BE2C (cell line): Measurements from ENCODE around the gene LIX1.

Source experiments
- DNase-seq: peaks from one replicate; pipeline ENCODE4 v3.0.0-alpha.2; 2020
- H3K27me3 ChIP-seq: fragments of 250-450 bp; sonication (Bioruptor Pico); 2 replicates; pipeline ENCODE4 v1.5.1; 2020; ENCODE audit warnings: mild to moderate bottlenecking
- H3K36me3 ChIP-seq: fragments of 250-450 bp; sonication (Bioruptor Pico); 2 replicates; pipeline ENCODE4 v1.5.1; 2020; ENCODE audit warnings: mild to moderate bottlenecking
- H3K4me1 ChIP-seq: fragments of 250-450 bp; sonication (Bioruptor Pico); 2 replicates; pipeline ENCODE4 v1.5.1; 2020
- H3K4me3 ChIP-seq: 2 replicates; pipeline ENCODE4 v1.5.1; 2011; ENCODE audit warnings: low read depth, low read length
- H3K9me3 ChIP-seq: fragments of 250-450 bp; sonication (Bioruptor Pico); 2 replicates; pipeline ENCODE4 v1.5.1; 2020
- TF ChIP-seq, protein P1 (sequence below): IDR thresholded peaks from 2 replicates; pipeline ENCODE4 v1.5.1; 2012; ENCODE audit warnings: mild to moderate bottlenecking, low read depth, low read length

Gene LIX1

DNA sequence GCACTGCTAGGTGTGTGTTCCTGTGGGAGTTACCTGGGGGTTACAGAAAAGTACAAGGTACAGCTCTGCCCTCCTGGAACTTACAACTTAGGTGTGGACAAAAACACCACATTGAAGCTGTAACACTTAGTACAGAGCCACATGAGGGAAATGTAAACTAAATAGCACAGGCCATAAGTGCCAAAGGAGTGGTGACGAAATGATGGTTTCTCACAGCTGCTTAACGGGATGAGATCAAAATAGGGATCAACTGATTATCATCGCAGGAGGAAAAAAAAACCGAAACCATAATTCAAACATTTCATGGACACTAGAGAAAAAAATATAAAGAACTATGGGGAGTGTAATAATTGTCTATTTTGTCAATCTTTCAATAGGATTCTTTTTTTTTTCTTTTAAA, 5.9 kb downstream of the LIX1 start:
- Histone ChIP-seq H3K4me1 (peaks cover 7% of the 10 kb centered on the region), H3K27me3 (peaks cover 3% of the 10 kb centered on the region), H3K9me3 (no peaks in the 10 kb centered on the region), H3K36me3 (no peaks in the 10 kb centered on the region), H3K4me3 (no peak overlapping the region)
- no peak for DNase-seq
- TF ChIP-seq, protein P1, sequence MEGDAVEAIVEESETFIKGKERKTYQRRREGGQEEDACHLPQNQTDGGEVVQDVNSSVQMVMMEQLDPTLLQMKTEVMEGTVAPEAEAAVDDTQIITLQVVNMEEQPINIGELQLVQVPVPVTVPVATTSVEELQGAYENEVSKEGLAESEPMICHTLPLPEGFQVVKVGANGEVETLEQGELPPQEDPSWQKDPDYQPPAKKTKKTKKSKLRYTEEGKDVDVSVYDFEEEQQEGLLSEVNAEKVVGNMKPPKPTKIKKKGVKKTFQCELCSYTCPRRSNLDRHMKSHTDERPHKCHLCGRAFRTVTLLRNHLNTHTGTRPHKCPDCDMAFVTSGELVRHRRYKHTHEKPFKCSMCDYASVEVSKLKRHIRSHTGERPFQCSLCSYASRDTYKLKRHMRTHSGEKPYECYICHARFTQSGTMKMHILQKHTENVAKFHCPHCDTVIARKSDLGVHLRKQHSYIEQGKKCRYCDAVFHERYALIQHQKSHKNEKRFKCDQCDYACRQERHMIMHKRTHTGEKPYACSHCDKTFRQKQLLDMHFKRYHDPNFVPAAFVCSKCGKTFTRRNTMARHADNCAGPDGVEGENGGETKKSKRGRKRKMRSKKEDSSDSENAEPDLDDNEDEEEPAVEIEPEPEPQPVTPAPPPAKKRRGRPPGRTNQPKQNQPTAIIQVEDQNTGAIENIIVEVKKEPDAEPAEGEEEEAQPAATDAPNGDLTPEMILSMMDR = no peak

DNA sequence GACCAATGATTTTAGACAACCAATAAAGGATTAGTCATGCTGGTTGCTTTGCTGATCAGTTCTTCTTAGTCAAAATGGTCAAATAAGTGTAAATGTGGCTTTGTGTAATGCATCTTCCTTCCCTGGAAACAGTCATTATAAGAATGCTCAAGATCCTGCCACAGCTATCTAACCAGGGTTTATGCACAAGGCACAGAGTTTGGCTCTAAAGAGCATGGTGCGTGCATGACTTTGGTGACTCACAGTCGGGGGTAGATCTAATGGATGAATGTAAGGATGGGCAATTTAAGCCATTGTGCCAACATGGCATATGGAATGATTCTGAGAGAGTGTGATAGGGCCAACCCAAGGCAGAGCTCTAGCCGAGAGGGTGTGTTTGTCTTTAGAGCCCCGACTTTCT, 6.5 kb downstream of the LIX1 start:
- Histone ChIP-seq H3K4me1 (peaks cover 7% of the 10 kb centered on the region), H3K36me3 (no peaks in the 10 kb centered on the region), H3K27me3 (peaks cover 9% of the 10 kb centered on the region), H3K4me3 (no peak overlapping the region), H3K9me3 (no peaks in the 10 kb centered on the region)
- TF ChIP-seq, protein P1 = no peak
- DNase-seq = no peak

DNA sequence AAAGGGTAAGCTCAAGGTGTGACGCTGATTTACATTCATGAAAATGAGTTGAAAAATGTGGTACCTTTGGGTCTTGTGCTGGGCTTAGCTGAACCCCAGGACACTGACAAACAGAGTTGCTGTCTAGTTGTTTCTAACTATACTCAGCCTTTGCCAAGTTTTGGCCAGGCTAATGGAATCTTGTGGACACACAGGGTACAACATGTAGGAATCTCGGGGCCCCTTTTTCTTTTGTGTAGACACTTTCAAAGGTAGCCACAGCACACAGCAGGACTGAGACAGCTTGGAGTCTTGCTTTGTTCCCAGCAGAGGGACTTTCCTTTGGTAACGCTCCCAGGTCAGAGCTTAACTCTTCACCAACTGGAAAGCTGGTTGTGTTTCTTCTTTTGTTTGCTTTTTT, 7.8 kb downstream of the LIX1 start:
- peaks cover 7% of the 10 kb centered on the region for H3K4me1 ChIP-seq
- no peaks in the 10 kb centered on the region for H3K36me3 ChIP-seq
- no peak overlapping the region for H3K4me3 ChIP-seq
- H3K9me3 ChIP-seq = no peaks in the 10 kb centered on the region
- peaks cover 18% of the 10 kb centered on the region for H3K27me3 ChIP-seq
- no peak for DNase-seq
- TF ChIP-seq, protein P1 = no peak

DNA sequence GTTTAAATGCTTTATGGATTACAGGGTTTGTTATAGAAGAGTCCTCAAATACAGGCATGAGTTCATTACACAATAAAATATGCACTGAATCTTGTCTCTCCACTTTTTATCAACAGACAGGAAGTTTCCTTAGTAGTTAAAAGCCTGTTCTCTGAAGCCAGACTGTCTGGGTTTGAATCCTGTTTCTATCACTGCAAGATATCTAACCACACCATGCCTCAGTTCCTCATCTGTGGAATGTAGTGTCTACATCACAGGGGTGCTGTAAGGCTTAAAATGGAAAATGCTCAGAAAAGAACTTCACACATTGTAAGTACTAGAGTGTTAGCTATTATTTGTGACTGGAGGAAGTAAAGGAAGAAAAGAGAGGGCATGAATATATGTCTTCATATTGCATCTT, 9.3 kb downstream of the LIX1 start:
- Histone ChIP-seq H3K27me3 (peaks cover 34% of the 10 kb centered on the region), H3K4me3 (no peak overlapping the region), H3K9me3 (no peaks in the 10 kb centered on the region), H3K4me1 (peaks cover 7% of the 10 kb centered on the region), H3K36me3 (no peaks in the 10 kb centered on the region)
- DNase-seq = no peak
- TF ChIP-seq, protein P1 = no peak

DNA sequence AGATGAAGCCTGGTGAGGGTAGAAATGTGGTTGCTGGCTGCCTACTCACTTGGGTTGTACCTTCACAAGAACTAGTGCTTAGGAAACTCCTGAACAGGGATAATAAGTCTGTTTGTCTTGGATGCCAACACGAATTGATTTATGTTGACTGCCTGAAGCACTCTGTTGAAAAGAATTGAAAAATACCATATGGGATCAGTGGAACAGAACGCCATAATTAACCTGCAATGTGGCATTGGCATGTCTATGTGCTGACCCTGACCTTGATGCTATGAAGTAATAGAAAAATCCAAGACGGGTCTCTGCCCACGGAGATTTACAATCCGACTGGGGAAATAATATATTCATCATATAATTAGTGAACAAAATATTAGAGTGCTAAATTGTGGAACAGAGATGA, 10.5 kb downstream of the LIX1 start:
- TF ChIP-seq, protein P1 = no peak
- peaks cover 7% of the 10 kb centered on the region for H3K4me1 ChIP-seq
- no peak for DNase-seq
- no peaks in the 10 kb centered on the region for H3K9me3 ChIP-seq
- no peak overlapping the region for H3K4me3 ChIP-seq
- H3K27me3 ChIP-seq = peaks cover 44% of the 10 kb centered on the region
- H3K36me3 ChIP-seq = no peaks in the 10 kb centered on the region

DNA sequence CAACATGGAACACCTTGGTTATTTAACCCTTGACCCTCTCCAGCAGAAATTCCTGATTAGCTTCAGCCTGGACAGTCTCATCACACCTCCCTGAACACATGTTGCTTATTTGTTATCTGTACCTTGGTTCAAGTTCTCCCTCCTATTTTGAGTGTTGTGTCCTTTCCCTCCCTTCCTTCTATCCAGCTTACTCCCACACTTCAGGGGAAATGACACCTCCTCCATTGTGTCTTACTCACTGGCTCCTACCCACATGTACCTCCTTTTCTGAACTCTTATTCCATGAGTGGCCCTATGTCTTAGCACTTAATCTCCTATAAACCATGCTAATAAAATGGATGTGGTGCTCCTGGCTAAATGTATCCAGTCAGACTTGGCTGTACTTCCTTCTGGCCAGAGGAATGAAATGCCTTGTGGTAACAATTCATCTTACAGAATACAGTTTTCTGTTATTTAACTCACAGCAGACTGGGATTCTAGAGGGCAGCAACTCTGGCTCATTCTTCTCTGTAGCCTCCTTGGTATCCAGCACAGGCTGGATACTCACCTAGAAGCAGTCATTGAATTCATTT, 11.2 kb downstream of the LIX1 start:
- Histone ChIP-seq H3K4me3 (no peak overlapping the region), H3K27me3 (peaks cover 48% of the 10 kb centered on the region), H3K36me3 (no peaks in the 10 kb centered on the region), H3K4me1 (peaks cover 7% of the 10 kb centered on the region), H3K9me3 (no peaks in the 10 kb centered on the region)
- no peak for DNase-seq
- TF ChIP-seq, protein P1 = no peak
